HG02840 (cell line): Measurements from ENCODE around the gene ADAMTSL5.
"Not testable (repeated sequence)": the region's sequence is repeated elsewhere in the genome, so short reads cannot be mapped to it uniquely, and the experiment has no call there.

Experiments used
- ATAC-seq: cut with Tn5 transposase; IDR thresholded peaks from one replicate; pipeline ENCODE4 v1.9.1; 2021; ENCODE audit warnings: mild to moderate bottlenecking, moderate library complexity, moderate number of reproducible peaks; ENCODE audit not compliant: unreplicated experiment, low FRiP score

ADAMTSL5 gene

DNA sequence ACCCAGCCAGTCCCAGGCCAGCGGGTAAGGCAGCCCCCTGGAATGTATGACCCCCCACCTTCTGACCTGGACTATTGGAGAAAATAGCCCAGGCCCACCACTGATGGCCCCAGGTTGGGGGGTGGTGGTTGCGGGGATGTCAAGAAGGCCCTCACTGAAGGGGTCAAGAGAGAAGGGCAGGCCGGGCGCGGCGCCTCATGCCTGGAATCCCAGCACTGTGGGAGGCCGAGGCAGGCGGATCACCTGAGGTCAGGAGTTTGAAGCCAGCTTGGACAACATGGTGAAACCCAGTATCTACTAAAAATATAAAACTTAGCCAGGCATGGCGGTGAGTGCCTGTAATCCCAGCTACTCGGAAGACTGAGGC, 1.5 kb upstream of the ADAMTSL5 start:
- no peak for ATAC-seq

DNA sequence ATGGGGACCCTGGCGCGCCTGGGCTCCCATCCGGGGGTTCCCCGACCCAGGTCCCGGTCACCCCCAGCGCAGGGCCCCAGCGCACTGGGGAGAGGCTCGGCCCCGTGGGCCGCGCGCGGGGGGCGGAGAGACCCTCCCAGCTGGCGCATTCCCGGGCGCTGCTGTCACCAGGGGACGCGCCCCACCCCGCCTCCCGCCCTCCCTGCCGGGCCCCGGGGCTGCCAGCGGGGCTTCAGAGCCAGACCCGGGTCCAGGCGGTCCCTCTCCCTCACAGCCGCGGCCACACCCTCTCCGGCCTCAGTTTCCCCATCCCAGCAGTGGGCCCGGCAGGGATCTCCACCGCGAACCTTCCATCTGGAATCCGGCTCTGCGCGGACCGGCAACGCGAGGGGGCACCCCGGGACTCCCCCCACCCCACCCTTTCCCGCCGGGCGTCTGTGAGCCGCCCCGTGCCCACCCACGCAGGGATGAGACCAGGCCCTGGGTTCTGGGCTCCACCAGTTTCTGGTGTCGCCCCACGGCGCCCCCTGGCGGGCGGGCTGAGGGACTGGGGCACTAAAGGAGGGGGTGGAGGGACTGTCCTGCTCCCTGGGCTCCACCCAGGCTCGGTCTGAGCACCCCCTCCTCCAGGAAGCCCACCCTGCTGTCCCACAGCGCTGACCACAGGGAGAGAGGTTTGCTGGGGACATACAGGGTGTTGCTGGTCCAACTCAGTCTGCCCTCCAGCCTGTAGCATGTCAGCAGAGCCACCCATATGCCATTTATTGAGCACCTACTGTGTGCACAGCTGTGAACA, 878 bp upstream of the ADAMTSL5 start:
- no peak for ATAC-seq

DNA sequence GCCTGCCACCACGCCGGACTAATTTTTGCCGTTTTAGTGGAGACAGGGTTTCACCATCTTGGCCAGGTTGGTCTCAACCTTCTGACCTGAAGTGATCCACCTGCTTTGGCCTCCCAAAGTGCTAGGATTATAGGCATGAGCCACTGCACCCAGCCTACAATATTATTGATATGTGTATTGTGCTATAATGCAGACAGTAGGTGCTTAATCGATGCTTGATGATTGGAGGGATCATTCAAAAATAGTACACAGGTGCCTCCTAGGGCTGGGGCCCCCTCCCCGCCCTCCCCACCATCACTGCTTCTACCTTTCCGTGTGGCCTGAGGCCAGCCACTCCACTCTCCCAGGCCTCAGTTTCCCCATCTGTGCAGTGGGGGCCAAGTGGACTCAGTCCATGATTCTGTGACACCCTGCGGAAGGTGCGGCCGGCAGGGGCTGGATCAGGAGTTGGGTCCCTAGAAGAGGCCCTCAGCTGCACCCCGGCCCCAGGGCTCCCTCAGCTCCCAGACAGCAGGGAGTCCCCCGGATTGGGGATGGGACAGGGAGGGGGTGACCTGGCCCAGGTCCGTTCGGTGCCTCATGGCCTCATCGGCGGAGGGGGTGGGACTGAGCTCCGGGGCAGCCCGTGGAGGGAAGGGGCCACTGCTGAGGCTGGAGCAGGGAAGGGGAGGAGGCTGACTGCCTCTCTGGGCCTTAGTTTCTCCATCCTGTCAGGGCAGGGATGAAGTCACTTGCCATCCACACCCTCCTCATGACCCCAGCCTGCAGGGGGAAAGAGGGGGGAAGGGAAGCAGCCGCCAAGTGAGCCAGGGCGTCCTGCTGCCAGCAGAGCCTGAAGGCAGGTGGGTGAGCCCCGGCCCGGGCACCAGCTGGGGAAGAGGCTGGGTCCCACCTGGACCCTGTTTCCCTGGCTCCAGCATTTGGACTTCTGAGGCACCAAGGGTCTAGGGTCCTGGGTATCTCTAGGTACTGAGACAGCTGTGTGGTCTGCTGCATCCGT, 1.2 kb downstream of the ADAMTSL5 start:
- ATAC-seq = no peak

DNA sequence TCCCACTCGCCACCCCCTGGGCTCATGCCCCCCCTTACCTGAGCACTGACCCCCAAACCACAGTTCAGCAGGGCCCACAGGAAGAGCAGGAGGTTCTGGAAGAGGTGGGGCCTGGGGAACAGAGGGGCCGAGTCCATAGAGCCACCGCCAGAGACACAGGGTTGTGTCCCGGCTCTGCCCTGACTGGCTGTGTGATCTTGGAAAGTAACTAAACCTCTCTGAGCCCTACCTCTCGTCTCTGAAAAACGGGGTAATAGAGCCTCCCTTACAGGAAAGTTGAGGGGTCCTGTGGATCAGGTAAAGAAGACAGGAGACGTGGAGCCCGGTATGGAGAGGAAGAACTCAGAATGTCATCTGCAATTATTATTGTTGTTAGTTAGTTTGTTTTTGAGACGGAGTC, 2.0 kb downstream of the ADAMTSL5 start:
- ATAC-seq = no peak

DNA sequence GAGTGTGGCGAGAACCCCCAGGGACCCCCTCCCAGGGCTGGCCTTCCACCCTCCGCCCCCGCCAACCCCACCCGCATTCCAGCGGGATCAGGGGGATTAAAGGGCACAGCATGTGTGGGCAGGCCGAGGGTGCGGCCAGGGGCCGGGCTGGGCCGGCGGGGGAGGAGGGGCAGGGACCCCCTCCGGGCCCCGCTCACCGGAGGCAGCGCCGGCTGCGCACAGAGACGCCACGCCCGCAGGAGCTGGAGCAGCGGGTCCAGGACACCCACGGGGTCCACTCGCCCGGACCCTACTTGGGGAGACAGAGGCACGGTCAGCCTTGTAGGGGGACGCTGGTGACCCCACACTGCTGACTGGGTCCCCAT, 2.4 kb downstream of the ADAMTSL5 start:
- ATAC-seq = no peak

DNA sequence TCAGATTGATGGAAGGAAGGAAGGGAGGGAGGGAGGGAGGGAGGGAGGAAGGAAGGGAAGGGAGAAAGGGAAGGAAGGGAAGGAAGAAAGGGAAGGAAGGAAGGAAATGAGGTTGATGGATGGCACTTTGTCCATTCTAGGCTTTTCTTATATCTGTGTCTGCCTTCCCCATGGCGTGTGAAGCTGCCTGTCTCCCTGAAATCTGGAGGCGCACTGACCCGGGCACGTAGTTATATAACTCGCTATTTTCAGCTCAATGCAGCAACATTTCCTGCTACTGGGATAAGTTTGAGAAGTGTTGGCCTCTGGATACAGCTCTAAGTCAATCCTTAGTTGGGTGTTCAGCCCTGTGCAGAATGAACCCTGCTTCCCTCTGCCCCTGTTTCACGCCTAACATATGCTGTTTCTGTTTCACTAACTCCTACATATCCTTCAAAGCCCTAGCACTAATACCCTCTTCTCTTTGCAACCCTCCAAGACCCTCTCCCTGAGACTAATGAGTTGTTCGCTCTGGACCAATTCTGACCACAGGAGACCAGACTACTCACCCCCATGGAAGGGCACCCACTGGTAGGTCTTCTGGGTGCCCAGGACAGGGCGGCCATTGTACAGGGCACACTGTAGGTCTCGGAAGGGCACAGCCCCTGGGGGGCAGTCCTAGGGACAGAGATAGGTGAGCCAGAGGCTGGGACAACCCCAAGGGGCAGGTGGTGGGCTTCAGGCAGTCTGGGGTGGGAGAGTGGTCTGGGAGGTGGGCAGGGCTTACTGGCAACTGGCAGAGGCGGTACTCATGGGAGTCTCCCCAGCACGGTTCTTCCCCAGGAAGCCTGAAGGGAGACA, 3.0 kb downstream of the ADAMTSL5 start:
- no peak for ATAC-seq

DNA sequence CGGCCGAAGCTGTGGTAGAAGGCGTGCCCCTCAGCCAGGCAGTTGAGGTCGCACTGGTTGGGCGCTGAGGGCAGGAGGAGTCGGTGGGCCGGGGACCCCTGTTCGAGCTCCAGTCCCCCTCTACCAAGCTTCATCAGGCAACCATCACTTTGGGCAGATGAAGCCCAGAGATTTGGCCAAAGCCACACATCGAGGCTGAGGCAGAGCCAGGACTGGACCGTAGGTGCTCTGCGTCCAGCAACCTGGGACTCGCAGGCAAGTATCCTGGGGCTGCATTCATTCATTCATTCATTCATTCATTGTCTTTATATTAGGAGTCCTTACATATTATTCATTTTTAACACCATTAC, 4.3 kb downstream of the ADAMTSL5 start:
- no peak for ATAC-seq

DNA sequence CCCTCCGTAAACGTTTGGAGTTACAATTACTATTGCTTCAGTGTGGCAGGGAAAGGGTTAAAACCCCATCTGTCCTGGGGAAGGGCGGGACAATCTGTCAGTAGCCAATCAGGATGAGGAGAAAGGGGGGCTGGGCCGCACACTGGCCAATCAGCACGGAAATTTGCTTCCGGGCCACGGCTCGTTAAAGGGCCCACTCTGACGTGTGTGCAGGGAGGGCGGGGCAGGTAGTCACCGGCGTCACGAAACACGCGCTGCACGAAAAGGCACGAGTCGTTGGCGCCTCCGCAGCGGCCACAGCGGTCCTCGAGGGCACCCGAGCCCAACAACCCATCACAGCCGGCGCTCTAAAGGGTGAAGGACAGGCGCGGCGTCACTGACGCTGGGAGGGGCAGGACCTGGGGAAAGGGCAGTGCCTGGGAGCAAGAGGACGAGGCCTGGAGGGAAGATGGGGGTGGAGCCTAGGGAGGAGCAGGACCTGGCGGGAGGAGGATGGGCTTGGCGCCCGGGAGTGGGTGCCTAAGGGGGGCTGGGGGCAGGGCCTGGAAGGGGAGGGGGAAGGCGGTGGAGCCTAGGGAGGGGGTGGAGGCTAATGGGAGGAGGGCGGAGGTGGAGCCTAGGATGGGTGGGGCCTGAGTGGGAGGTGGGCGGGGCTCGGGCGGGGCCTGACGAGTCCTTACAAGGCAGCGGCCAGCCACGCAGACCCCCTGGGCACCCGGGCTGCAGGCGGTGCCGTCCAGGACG, 4.9 kb downstream of the ADAMTSL5 start:
- no peak for ATAC-seq

DNA sequence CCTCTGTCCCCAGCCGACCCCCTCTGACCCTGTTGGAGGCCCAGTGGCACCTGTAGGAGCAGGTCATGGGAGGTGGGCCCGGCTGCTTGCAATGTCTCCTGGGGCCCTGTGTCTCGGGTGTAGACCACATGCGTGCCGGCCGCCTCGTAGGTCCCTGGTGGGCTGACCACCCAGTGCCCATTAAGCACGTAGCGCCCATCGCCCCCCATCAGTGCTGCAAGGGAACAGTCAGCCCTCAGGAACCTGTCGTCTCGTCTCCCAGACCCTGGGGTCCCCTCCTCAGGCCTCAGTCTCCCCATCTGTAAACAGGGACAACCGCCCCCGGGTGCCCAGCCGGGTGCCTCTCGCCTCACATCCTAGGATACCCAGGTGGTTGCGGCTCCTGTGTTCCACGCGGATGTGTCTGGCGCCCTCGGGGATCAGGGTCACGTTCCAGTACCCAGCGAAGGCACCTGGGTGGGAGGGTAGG, 5.6 kb downstream of the ADAMTSL5 start:
- ATAC-seq = no peak

DNA sequence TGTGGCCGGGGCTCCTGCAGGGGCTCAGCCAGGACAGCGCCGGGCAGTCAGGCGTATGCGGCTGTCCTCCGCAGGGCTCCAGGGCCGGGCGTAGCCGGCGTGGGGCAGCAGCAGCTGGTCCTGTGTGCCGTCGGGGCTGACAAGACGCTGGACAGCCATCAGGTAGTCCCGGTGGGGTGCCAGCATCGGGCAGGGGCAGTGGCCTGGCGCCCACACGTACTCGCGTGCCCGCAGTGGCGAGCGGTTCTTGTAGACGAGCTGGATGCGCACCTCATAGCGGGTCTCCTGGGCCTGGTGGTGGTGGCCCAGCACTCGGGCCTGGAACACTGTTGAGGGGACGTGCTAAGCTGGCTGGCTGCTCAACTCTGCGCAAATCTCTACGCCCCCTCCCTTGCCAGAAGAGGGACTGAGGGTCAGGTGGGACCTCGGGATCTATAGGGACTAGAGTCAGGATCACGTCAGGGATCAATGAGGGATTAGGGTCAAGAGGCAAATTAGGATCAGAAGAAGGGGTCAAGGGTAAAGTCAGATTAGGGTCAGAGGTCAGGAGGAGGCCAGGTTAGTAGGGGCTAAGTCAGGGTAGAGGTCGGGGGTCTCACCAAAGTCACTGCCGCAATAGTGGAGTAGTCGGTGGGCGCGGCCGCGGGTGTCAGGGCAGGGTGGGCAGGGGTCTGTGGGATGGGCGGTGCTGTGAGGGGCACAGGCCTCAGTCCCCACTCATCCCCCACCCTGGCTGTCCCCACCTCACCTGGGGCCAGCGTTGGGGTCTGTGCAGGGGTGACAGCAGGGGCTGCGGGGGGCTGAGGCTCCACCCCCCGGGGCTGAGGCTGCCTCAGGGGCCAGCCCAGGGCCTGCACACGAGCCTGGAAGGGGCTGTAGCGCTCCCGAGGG, 6.6 kb downstream of the ADAMTSL5 start:
- ATAC-seq = no peak

DNA sequence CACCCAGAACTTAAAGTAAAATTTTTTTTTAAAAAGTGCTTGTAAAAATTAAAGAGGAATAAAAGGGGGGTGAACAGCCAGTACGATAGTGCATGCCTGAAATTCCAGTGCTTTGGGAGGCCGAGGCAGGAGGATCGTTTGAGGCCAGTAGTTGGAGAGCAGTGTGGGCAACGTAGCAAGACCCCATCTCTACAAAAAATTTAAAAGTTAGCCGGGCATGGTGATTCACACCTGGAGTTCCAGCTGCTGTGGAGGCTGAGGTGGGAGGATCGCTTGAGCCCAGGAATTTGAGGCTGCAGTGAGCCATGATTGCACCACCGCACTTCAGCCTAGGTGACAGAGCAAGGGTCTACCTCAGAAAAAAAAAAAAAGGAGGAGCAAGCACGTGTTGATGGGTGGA, 7.8 kb downstream of the ADAMTSL5 start:
- no peak for ATAC-seq

DNA sequence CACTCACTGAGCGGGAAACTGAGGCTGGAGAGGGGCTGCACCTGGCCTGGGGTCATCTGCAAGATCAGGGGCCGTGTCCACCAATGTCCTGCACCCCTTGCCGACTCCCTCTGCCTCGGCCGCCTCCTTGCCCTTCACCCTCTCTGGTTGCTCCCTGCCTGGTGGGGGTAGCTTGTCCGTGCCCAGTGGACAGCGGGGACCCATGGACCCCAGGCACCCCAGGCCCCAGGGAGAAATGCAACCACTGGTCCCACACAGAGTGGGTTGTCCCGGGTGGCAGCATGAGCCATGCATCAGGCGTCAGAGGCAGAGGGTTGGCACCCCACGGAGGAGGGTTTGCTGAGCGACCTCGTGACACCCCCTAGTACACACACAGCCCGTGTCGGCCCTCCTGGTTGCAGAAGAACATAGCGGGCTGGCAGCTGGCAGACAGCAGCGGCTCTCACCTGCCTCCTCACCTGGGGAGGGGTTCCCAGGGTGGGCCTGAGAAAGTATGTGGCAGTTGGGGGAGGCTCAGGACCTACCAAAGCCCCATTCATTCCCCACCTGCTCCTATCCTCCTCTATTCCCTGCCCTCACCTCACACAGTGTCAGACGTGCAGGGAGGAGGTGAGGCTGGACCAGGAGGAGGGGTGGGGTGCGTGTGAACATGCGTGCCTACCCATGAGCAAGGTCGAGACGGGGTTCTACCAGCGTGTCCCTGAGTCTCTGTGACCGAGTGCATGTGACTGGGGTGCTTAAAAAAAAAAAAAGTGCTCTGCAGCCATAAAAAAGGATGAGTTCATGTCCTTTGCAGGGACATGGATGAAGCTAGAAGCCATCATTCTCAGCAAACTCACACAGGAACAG, 8.7 kb downstream of the ADAMTSL5 start:
- no peak for ATAC-seq

DNA sequence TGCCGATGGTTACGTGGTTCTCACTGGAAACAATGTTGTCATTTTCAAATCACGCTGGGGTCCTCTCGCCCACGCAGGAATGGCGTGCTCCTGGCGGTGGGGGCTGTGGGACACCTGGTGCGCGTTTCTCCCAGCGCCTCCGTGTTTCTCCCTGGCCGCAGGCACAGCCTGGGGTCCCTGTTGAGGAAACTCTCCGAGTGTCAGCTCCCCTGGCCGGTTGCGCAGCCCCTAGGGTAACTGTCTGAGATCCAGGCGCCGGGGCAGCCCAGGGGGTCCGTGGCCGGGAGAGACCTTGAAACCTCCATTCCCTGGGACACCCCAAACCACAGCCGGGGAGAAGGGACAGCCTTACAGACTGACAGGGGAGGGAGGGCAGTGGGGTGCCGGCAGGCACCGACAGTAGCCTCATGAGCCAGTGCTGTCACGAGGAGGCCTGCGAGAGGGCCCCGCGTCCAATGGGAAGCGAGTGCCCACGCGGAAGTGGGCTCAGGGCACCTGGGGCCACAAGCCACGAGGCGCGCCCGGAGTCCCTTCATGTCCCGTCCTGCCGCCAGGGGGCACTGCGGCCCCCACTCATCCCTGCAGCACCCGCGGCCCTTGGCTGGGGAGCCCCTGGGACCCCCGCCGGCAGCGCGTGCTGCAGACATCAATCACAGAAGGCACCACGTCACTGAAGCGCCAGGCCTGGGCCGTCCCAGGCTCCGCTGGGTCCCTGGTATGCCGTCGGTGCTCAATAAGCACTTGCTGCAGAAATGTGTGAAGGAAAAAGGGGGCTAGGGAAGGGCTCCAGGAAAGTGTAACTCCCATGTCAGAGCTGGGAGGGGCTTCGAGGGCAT, 9.5 kb downstream of the ADAMTSL5 start:
- ATAC-seq = no peak

DNA sequence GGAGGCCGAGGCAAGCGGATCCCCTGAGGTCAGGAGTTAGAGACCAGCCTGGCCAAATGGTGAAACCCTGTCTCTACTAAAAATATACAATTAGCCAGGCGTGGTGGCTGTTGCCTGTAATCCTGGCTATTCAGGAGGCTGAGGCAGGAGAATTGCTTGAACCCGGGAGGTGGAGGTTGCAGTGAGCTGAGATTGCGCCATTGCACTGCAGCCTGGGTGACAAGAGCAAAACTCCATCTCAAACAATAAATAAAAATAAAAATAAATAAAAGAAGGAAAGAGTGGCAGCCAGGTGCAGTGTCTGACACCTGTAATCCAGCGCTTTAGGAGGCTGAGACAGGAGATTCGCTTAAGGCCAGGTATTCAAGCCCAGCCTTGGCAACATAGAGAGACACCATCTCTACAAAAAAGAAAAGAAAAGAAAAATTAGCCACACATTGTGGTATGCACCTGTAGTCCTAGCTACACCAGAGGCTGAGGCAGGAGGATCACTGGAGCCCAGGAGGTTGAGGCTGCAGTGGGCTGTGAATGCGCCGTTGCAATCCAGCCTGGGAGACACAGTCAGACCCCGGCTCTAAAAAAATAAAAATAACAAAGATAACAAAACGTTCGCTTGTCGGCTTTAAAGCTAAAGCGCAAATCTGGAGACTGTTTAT, 10.3 kb downstream of the ADAMTSL5 start:
- no peak for ATAC-seq

DNA sequence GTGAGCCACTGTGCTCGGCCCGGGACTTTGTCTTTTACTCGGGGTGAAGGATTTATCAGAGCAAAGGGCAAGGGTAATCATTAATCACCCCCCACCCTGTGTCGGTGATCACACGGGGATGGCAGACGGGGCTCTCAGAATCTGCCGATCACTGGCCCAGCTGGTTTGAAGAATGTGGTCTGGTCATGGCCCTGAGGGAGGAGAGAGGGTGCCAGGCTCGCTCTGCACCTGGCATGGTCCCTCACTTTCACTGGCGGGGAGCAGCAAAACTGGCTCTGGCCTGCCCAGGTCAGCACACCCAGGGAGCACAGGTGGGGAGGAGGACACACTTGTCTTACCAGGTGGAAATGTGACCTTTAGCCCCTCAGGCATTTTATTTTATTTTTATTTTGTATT, 11.6 kb downstream of the ADAMTSL5 start:
- ATAC-seq = no peak

DNA sequence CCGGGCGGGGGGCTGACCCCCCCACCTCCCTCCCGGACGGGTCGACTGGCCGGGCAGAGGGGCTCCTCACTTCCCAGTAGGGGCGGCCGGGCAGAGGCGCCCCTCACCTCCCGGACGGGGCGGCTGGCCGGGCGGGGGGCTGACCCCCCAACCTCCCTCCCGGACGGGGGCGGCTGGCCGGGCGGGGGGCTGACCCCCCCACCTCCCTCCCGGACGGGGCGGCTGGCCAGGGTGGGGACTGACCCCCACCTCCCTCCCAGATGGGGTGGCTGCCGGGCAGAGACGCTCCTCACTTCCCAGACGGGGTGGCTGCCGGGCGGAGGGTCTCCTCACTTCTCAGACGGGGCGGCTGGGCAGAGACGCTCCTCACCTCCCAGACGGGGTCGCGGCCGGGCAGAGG, 13.6 kb downstream of the ADAMTSL5 start:
- not testable (repeated sequence) for ATAC-seq
